ENCODE data around the gene SLIT1.

Gene SLIT1

GRCh38 chr10:97025613-97026242 is 160.0 kb downstream of the SLIT1 start:
- H3K9ac ChIP-seq (ENCODE audit: low read length): no peak overlapping the region
- H3K9me2 ChIP-seq (replicated peaks; ENCODE audit: insufficient read depth, low read length): no peaks in the 10 kb centered on the region
- no peaks in the 10 kb centered on the region for H3K79me2 ChIP-seq (ENCODE audit: insufficient read depth, low read length)
- no peaks in the 10 kb centered on the region for H3K36me3 ChIP-seq (ENCODE audit: low read length)
- no peak overlapping the region for H2AFZ ChIP-seq (ENCODE audit: low read depth, low read length, severe bottlenecking)
- H3F3A ChIP-seq (ENCODE audit: insufficient read depth): no peaks in the 10 kb centered on the region
- no peaks in the 10 kb centered on the region for H3K9me3 ChIP-seq (ENCODE audit: insufficient read depth, low read length)
- no peak overlapping the region for H3K4me3 ChIP-seq (ENCODE audit: insufficient read depth, low read length, poor library complexity, severe bottlenecking)
- no peak for TF ChIP-seq EZH2phosphoT487 (conservative IDR thresholded peaks at IDR 0.05; ENCODE audit: low read length)
- TF ChIP-seq, protein P1, sequence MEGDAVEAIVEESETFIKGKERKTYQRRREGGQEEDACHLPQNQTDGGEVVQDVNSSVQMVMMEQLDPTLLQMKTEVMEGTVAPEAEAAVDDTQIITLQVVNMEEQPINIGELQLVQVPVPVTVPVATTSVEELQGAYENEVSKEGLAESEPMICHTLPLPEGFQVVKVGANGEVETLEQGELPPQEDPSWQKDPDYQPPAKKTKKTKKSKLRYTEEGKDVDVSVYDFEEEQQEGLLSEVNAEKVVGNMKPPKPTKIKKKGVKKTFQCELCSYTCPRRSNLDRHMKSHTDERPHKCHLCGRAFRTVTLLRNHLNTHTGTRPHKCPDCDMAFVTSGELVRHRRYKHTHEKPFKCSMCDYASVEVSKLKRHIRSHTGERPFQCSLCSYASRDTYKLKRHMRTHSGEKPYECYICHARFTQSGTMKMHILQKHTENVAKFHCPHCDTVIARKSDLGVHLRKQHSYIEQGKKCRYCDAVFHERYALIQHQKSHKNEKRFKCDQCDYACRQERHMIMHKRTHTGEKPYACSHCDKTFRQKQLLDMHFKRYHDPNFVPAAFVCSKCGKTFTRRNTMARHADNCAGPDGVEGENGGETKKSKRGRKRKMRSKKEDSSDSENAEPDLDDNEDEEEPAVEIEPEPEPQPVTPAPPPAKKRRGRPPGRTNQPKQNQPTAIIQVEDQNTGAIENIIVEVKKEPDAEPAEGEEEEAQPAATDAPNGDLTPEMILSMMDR (IDR thresholded peaks at IDR 0.05; ENCODE audit: insufficient read depth, low read length, poor library complexity, severe bottlenecking): peak; percentile 55
- H3K27me3 ChIP-seq (ENCODE audit: low read length): no peaks in the 10 kb centered on the region
- no peak overlapping the region for H3K27ac ChIP-seq (ENCODE audit: low read depth, low read length)
- no peak overlapping the region for H3K4me2 ChIP-seq (ENCODE audit: low read depth, low read length, poor library complexity, severe bottlenecking)
- no peaks in the 10 kb centered on the region for H4K20me1 ChIP-seq (ENCODE audit: low read depth, low read length)

GRCh38 chr10:97024168-97025073 is 161.3 kb downstream of the SLIT1 start:
- H3K9me2 ChIP-seq (replicated peaks; ENCODE audit: insufficient read depth, low read length): no peaks in the 10 kb centered on the region
- H4K20me1 ChIP-seq (ENCODE audit: low read depth, low read length): no peaks in the 10 kb centered on the region
- no peak overlapping the region for H3K9ac ChIP-seq (ENCODE audit: low read length)
- H3K4me2 ChIP-seq (ENCODE audit: low read depth, low read length, poor library complexity, severe bottlenecking): no peak overlapping the region
- H3K79me2 ChIP-seq (ENCODE audit: insufficient read depth, low read length): no peaks in the 10 kb centered on the region
- H2AFZ ChIP-seq (ENCODE audit: low read depth, low read length, severe bottlenecking): no peak overlapping the region
- H3K27me3 ChIP-seq (ENCODE audit: low read length): no peaks in the 10 kb centered on the region
- H3F3A ChIP-seq (ENCODE audit: insufficient read depth): no peaks in the 10 kb centered on the region
- TF ChIP-seq, protein P1 (IDR thresholded peaks at IDR 0.05; ENCODE audit: insufficient read depth, low read length, poor library complexity, severe bottlenecking): no peak
- TF ChIP-seq EZH2phosphoT487 (conservative IDR thresholded peaks at IDR 0.05; ENCODE audit: low read length): no peak
- no peaks in the 10 kb centered on the region for H3K9me3 ChIP-seq (ENCODE audit: insufficient read depth, low read length)
- H3K27ac ChIP-seq (ENCODE audit: low read depth, low read length): no peak overlapping the region
- no peak overlapping the region for H3K4me3 ChIP-seq (ENCODE audit: insufficient read depth, low read length, poor library complexity, severe bottlenecking)
- no peaks in the 10 kb centered on the region for H3K36me3 ChIP-seq (ENCODE audit: low read length)

DNA sequence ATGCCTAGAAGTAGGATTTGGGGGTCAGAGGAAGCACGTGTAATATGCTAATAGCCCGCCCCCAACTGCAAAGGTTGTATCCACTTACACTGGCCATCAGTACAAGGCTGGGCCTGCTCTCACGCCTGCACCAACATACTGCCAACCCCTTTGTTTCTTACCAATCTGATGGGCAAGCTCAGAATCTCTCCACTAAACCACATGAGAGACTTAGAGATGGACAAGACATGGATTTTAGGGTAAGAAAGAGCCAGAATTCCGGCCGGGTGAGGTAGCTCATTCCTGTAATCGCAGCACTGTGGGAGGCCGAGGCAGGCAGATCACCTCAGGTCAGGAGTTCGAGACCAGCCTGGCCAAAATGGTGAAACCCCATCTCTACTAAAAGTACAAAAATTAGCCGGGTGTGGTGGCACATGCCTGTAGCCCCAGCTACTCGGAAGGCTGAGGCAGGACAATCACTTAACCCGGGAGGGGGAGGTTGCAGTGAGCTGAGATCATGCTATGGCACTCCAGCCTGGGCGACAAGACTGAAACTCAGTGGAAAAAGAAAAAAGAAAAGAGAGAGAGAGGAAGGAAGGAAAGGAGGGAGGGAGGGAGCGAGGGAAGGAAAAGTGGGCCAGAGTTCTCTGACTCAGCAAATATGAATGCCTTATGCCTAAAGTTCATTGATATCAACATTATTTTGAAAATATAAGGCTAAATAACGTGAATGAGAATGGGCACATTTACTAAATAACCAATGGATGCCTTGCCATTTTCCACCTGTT is 162.2 kb downstream of the SLIT1 start:
- Histone ChIP-seq H3K9ac (ENCODE audit: low read length) (no peak overlapping the region), H3K4me3 (ENCODE audit: insufficient read depth, low read length, poor library complexity, severe bottlenecking) (no peak overlapping the region), H3K27ac (ENCODE audit: low read depth, low read length) (no peak overlapping the region), H3K9me2 (replicated peaks; ENCODE audit: insufficient read depth, low read length) (no peaks in the 10 kb centered on the region), H3K9me3 (ENCODE audit: insufficient read depth, low read length) (no peaks in the 10 kb centered on the region), H3K27me3 (ENCODE audit: low read length) (no peaks in the 10 kb centered on the region), H4K20me1 (ENCODE audit: low read depth, low read length) (no peaks in the 10 kb centered on the region), H3K79me2 (ENCODE audit: insufficient read depth, low read length) (no peaks in the 10 kb centered on the region), H3F3A (ENCODE audit: insufficient read depth) (no peaks in the 10 kb centered on the region), H3K36me3 (ENCODE audit: low read length) (no peaks in the 10 kb centered on the region), H3K4me2 (ENCODE audit: low read depth, low read length, poor library complexity, severe bottlenecking) (no peak overlapping the region), H2AFZ (ENCODE audit: low read depth, low read length, severe bottlenecking) (no peak overlapping the region)
- no peak for TF ChIP-seq EZH2phosphoT487 (conservative IDR thresholded peaks at IDR 0.05; ENCODE audit: low read length)
- TF ChIP-seq, protein P1 (IDR thresholded peaks at IDR 0.05; ENCODE audit: insufficient read depth, low read length, poor library complexity, severe bottlenecking): no peak

Measured in SU-DHL-6 (cell line).